Measurements from ENCODE around the gene NPDC1.

The NPDC1 gene

GRCh38 chr9:137029058-137029936 lies 16.7 kb downstream of the NPDC1 start:
- TF ChIP-seq CTCF (IDR thresholded peaks at IDR 0.05; ENCODE audit: low read depth, low read length) = peak; percentile 93

GRCh38 chr9:137028263-137029057 lies 17.5 kb downstream of the NPDC1 start:
- peak; percentile 34 for TF ChIP-seq CTCF (IDR thresholded peaks at IDR 0.05; ENCODE audit: low read depth, low read length)
- DNase-seq (ENCODE audit: extremely low read depth, low read depth) = no peak

More at GRCh38 chr9:137029058-137029936, 16.7 kb downstream of the NPDC1 start:
- no peak for DNase-seq (ENCODE audit: extremely low read depth, low read depth)

- TF ChIP-seq CTCF (IDR thresholded peaks at IDR 0.05; ENCODE audit: low read depth, low read length) = no peak
- no peak for DNase-seq (ENCODE audit: extremely low read depth, low read depth)
Observed at GRCh38 chr9:137027369-137028262, 18.4 kb downstream of the NPDC1 start, which contains the start of gene ABCA2. ABCA2 (minus strand) TSS chr9:137028237; CDS start chr9:137028140, 97 bp downstream.

GRCh38 chr9:137026828-137027227 lies 19.1 kb downstream of the NPDC1 start:
- DNase-seq (ENCODE audit: extremely low read depth, low read depth) = no peak
- no peak for TF ChIP-seq CTCF (IDR thresholded peaks at IDR 0.05; ENCODE audit: low read depth, low read length)

GRCh38 chr9:137026384-137026783 lies 19.6 kb downstream of the NPDC1 start:
- no peak for TF ChIP-seq CTCF (IDR thresholded peaks at IDR 0.05; ENCODE audit: low read depth, low read length)
- no peak for DNase-seq (ENCODE audit: extremely low read depth, low read depth)

GRCh38 chr9:137025517-137025966 lies 20.4 kb downstream of the NPDC1 start:
- DNase-seq (ENCODE audit: extremely low read depth, low read depth) = no peak
- no peak for TF ChIP-seq CTCF (IDR thresholded peaks at IDR 0.05; ENCODE audit: low read depth, low read length)

Data from AG09319 (cell line).